Measurements from ENCODE around the gene CPB2.

DNA sequence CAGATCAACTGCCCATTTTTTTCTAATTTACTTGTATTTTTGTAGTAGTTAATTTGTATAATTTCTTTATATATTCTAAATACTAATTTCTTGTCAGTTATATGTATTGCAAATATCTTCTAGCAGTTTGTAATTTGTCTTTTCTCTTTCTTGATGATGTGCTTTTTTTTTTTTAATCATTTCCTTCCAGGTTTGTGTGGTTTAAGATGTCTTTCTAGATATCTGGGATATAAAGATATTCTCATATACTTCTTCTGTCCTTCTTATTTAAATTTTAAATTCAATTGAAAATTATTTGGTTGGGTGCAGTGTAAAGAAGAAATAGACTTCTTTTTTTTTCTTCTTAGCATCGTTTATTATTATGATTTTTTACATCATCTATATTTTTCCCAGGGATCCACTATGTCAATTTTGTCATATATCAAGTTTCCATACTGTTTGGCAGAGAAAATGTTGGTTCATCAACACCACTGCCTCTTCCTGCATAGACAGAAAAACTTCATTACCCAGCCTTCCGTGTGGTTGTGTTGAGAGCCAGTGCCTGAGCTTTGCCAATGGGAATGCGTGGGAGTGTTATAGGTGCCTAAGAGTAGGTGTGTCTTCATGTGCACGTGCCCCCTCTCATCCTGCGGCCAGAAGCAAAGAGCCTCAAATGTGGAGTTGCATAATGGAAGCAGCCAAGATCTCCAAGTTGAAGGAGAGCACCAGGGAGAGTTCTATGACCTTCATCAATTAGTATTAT lies 15.8 kb downstream of the CPB2 start:
- no peak for TF ChIP-seq RCOR1 (IDR thresholded peaks at IDR 0.05; ENCODE audit: borderline replicate concordance in 1 of 2, low read depth in 2 of 2, low read length in 2 of 2)
- no peak for TF ChIP-seq POLR2A (conservative IDR thresholded peaks at IDR 0.05)
- no peak for TF ChIP-seq JUNB (CRISPR knock-in tag; conservative IDR thresholded peaks at IDR 0.05)
- no peak for TF ChIP-seq BACH1 (tag; IDR thresholded peaks at IDR 0.05)
- TF ChIP-seq, protein P1, sequence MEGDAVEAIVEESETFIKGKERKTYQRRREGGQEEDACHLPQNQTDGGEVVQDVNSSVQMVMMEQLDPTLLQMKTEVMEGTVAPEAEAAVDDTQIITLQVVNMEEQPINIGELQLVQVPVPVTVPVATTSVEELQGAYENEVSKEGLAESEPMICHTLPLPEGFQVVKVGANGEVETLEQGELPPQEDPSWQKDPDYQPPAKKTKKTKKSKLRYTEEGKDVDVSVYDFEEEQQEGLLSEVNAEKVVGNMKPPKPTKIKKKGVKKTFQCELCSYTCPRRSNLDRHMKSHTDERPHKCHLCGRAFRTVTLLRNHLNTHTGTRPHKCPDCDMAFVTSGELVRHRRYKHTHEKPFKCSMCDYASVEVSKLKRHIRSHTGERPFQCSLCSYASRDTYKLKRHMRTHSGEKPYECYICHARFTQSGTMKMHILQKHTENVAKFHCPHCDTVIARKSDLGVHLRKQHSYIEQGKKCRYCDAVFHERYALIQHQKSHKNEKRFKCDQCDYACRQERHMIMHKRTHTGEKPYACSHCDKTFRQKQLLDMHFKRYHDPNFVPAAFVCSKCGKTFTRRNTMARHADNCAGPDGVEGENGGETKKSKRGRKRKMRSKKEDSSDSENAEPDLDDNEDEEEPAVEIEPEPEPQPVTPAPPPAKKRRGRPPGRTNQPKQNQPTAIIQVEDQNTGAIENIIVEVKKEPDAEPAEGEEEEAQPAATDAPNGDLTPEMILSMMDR (IDR thresholded peaks at IDR 0.05 in 2 of 3, conservative IDR thresholded peaks at IDR 0.05 in 1 of 3; ENCODE audit: insufficient read depth in 2 of 3, low read depth in 1 of 3, low read length in 3 of 3), result no peak
- no peak for TF ChIP-seq POLR3G (IDR thresholded peaks at IDR 0.05; ENCODE audit: extremely low read depth, insufficient read length, insufficient replicate concordance)
- no peak for TF ChIP-seq ZNF239 (CRISPR knock-in tag; IDR thresholded peaks at IDR 0.05)
- TF ChIP-seq, protein P2, sequence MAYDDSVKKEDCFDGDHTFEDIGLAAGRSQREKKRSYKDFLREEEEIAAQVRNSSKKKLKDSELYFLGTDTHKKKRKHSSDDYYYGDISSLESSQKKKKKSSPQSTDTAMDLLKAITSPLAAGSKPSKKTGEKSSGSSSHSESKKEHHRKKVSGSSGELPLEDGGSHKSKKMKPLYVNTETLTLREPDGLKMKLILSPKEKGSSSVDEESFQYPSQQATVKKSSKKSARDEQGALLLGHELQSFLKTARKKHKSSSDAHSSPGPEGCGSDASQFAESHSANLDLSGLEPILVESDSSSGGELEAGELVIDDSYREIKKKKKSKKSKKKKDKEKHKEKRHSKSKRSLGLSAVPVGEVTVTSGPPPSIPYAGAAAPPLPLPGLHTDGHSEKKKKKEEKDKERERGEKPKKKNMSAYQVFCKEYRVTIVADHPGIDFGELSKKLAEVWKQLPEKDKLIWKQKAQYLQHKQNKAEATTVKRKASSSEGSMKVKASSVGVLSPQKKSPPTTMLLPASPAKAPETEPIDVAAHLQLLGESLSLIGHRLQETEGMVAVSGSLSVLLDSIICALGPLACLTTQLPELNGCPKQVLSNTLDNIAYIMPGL (CRISPR knock-in tag; IDR thresholded peaks at IDR 0.05), result no peak
- no peak for TF ChIP-seq BRCA1 (IDR thresholded peaks at IDR 0.05)
- TF ChIP-seq BRCA1 (CRISPR knock-in tag; IDR thresholded peaks at IDR 0.05), result no peak
- no peak for TF ChIP-seq PCBP1 (IDR thresholded peaks at IDR 0.05; ENCODE audit: low read depth, low read length, poor library complexity, severe bottlenecking)
- TF ChIP-seq EZH2 (IDR thresholded peaks at IDR 0.05; ENCODE audit: borderline replicate concordance, low read depth, low read length), result no peak
- TF ChIP-seq ZNF184 (CRISPR knock-in tag; IDR thresholded peaks at IDR 0.05), result no peak
- TF ChIP-seq, protein P3, sequence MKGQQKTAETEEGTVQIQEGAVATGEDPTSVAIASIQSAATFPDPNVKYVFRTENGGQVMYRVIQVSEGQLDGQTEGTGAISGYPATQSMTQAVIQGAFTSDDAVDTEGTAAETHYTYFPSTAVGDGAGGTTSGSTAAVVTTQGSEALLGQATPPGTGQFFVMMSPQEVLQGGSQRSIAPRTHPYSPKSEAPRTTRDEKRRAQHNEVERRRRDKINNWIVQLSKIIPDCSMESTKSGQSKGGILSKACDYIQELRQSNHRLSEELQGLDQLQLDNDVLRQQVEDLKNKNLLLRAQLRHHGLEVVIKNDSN (CRISPR knock-in tag; IDR thresholded peaks at IDR 0.05), result no peak
- TF ChIP-seq, protein P4, sequence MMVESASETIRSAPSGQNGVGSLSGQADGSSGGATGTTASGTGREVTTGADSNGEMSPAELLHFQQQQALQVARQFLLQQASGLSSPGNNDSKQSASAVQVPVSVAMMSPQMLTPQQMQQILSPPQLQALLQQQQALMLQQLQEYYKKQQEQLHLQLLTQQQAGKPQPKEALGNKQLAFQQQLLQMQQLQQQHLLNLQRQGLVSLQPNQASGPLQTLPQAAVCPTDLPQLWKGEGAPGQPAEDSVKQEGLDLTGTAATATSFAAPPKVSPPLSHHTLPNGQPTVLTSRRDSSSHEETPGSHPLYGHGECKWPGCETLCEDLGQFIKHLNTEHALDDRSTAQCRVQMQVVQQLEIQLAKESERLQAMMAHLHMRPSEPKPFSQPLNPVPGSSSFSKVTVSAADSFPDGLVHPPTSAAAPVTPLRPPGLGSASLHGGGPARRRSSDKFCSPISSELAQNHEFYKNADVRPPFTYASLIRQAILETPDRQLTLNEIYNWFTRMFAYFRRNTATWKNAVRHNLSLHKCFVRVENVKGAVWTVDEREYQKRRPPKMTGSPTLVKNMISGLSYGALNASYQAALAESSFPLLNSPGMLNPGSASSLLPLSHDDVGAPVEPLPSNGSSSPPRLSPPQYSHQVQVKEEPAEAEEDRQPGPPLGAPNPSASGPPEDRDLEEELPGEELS (CRISPR knock-in tag; IDR thresholded peaks at IDR 0.05; ENCODE audit: borderline replicate concordance), result no peak
